ENCODE measurements around the gene TIMP3. TPM values are rescaled to one million over a fixed set of nuclear protein-coding genes. Genes with fewer than 3 reads are reported as not detected.

TIMP3 gene
- total RNA-seq, 4 donors from 2014 or later = 68.1 to 381 (median 202) TPM

GRCh38 chr22:32800994-32801536 is 440 bp upstream of the TIMP3 start:
- DNase-seq (ENCODE audit: low spot score in 2 of 2) = no peak
- H3K4me3 ChIP-seq (ENCODE audit: low read depth, poor library complexity, severe bottlenecking) = no peak overlapping the region
- no peak for TF ChIP-seq CTCF (IDR thresholded peaks at IDR 0.05)
- TF ChIP-seq POLR2A (IDR thresholded peaks at IDR 0.05) = no peak
- intact Hi-C loops (cut with DNase I; ENCODE audit: low total_unique reads) = loop anchor here (5.0 kb wide), 1 partner anchor 269 kb away; no protein-coding TSS in a partner anchor
- WGBS, 2 donors = 13 to 27% methylated on average over 12 to 21 of the region's 21 CpGs

- DNase-seq (ENCODE audit: low spot score in 2 of 2) = peak in 1 of 2 donors; percentile 90
- WGBS, 2 donors = 3 to 7% methylated on average over 15 of the region's 15 CpGs
- H3K4me3 ChIP-seq (ENCODE audit: low read depth, poor library complexity, severe bottlenecking) = peak overlapping the region; percentile 68
- TF ChIP-seq POLR2A (IDR thresholded peaks at IDR 0.05) (no peak), CTCF (IDR thresholded peaks at IDR 0.05) (no peak)
- intact Hi-C loops (cut with DNase I; ENCODE audit: low total_unique reads) = loop anchor here (5.0 kb wide), 1 partner anchor 270 kb away; no protein-coding TSS in a partner anchor
These were observed 796 bp downstream of the TIMP3 start for GRCh38 chr22:32802237-32802765.

- no peak for DNase-seq (ENCODE audit: low spot score in 2 of 2)
- TF ChIP-seq CTCF (IDR thresholded peaks at IDR 0.05) (no peak), POLR2A (IDR thresholded peaks at IDR 0.05) (no peak)
- intact Hi-C loops (cut with DNase I; ENCODE audit: low total_unique reads) = loop anchor here (5.0 kb wide), 1 partner anchor 271 kb away; no protein-coding TSS in a partner anchor
- 15 to 25% methylated on average over 7 of the region's 7 CpGs for WGBS, 2 donors
- H3K4me3 ChIP-seq (ENCODE audit: low read depth, poor library complexity, severe bottlenecking) = peak overlapping the region; percentile 68
These were observed 1.7 kb downstream of the TIMP3 start for GRCh38 chr22:32803020-32803737.

GRCh38 chr22:32803738-32804435 is 2.4 kb downstream of the TIMP3 start:
- TF ChIP-seq POLR2A (IDR thresholded peaks at IDR 0.05) = no peak
- no peak for TF ChIP-seq CTCF (IDR thresholded peaks at IDR 0.05)
- DNase-seq (ENCODE audit: low spot score in 2 of 2) = no peak
- intact Hi-C loops (cut with DNase I; ENCODE audit: low total_unique reads) = loop anchor here (5.0 kb wide), 1 partner anchor 272 kb away; no protein-coding TSS in a partner anchor
- WGBS, 2 donors = 20 to 38% methylated on average over 13 of the region's 13 CpGs
- H3K4me3 ChIP-seq (ENCODE audit: low read depth, poor library complexity, severe bottlenecking) = peak overlapping the region; percentile 68

GRCh38 chr22:32804531-32805360 is 3.2 kb downstream of the TIMP3 start:
- intact Hi-C loops (cut with DNase I; ENCODE audit: low total_unique reads) = loop anchor here (5.0 kb wide), 1 partner anchor 272 kb away; no protein-coding TSS in a partner anchor
- no peak for TF ChIP-seq CTCF (IDR thresholded peaks at IDR 0.05)
- no peak for TF ChIP-seq POLR2A (IDR thresholded peaks at IDR 0.05)
- no peak for DNase-seq (ENCODE audit: low spot score in 2 of 2)
- 35 to 46% methylated on average over 14 of the region's 14 CpGs for WGBS, 2 donors
- H3K4me3 ChIP-seq (ENCODE audit: low read depth, poor library complexity, severe bottlenecking) = peak overlapping the region; percentile 68

Measured in lower leg skin (tissue), 4 donors.